ENCODE data around the gene DKKL1. TPM values are rescaled to one million over a fixed set of nuclear protein-coding genes. Genes with fewer than 3 reads are reported as not detected.

Gene DKKL1
- total RNA-seq, 1 donor from 2014 or later: not detected

- intact Hi-C loops (cut with DNase I): no loop called here
- Histone ChIP-seq H3K9me3 (no peaks in the 10 kb centered on the region), H3K4me1 (no peaks in the 10 kb centered on the region), H3K27ac (no peak overlapping the region), H3K27me3 (no peaks in the 10 kb centered on the region), H3K4me3 (no peak overlapping the region), H3K36me3 (no peaks in the 10 kb centered on the region)
- no peak for DNase-seq (ENCODE audit: low spot score in 2 of 2)
- TF ChIP-seq CTCF (IDR thresholded peaks at IDR 0.05): no peak
Observed at GRCh38 chr19:49407079-49407478, 43.4 kb downstream of the DKKL1 start.

GRCh38 chr19:49407482-49408015, 43.9 kb downstream of the DKKL1 start:
- intact Hi-C loops (cut with DNase I): no loop called here

GRCh38 chr19:49408816-49409440, 45.3 kb downstream of the DKKL1 start:
- no peak for TF ChIP-seq CTCF (IDR thresholded peaks at IDR 0.05)
- Histone ChIP-seq H3K27ac (no peak overlapping the region), H3K27me3 (no peaks in the 10 kb centered on the region), H3K4me3 (no peak overlapping the region), H3K4me1 (no peaks in the 10 kb centered on the region), H3K9me3 (no peaks in the 10 kb centered on the region), H3K36me3 (no peaks in the 10 kb centered on the region)
- DNase-seq (ENCODE audit: low spot score in 2 of 2): no peak
- intact Hi-C loops (cut with DNase I): no loop called here

More at GRCh38 chr19:49407482-49408015, 43.9 kb downstream of the DKKL1 start:
- no peak for TF ChIP-seq CTCF (IDR thresholded peaks at IDR 0.05)
- H3K36me3 ChIP-seq: no peaks in the 10 kb centered on the region
- H3K9me3 ChIP-seq: no peaks in the 10 kb centered on the region
- no peaks in the 10 kb centered on the region for H3K27me3 ChIP-seq
- no peak overlapping the region for H3K27ac ChIP-seq
- H3K4me1 ChIP-seq: no peaks in the 10 kb centered on the region
- no peak overlapping the region for H3K4me3 ChIP-seq
- no peak for DNase-seq (ENCODE audit: low spot score in 2 of 2)

GRCh38 chr19:49409441-49410029, 45.9 kb downstream of the DKKL1 start:
- no peak for TF ChIP-seq CTCF (IDR thresholded peaks at IDR 0.05)
- intact Hi-C loops (cut with DNase I): no loop called here
- no peak for DNase-seq (ENCODE audit: low spot score in 2 of 2)
- H3K4me1 ChIP-seq: no peaks in the 10 kb centered on the region
- H3K4me3 ChIP-seq: no peak overlapping the region
- no peak overlapping the region for H3K27ac ChIP-seq
- H3K27me3 ChIP-seq: no peaks in the 10 kb centered on the region
- H3K9me3 ChIP-seq: no peaks in the 10 kb centered on the region
- no peaks in the 10 kb centered on the region for H3K36me3 ChIP-seq

- Histone ChIP-seq H3K9me3 (no peaks in the 10 kb centered on the region), H3K4me1 (no peaks in the 10 kb centered on the region), H3K27ac (no peak overlapping the region), H3K27me3 (no peaks in the 10 kb centered on the region), H3K4me3 (no peak overlapping the region), H3K36me3 (no peaks in the 10 kb centered on the region)
- DNase-seq (ENCODE audit: low spot score in 2 of 2): no peak
- no peak for TF ChIP-seq CTCF (IDR thresholded peaks at IDR 0.05)
- intact Hi-C loops (cut with DNase I): no loop called here
Observed at GRCh38 chr19:49411681-49412326, 48.1 kb downstream of the DKKL1 start.
